ENCODE data around the gene TRPV5. TPM values are rescaled to one million over a fixed set of nuclear protein-coding genes. Genes with fewer than 3 reads are reported as not detected.
A peak's percentile ranks its signal among the peaks of the same experiment; 100 is the strongest.

The TRPV5 gene
- total and polyA plus RNA-seq, 5 experiments from 2014 or later = 0.30 TPM; not detected in 4

DNA sequence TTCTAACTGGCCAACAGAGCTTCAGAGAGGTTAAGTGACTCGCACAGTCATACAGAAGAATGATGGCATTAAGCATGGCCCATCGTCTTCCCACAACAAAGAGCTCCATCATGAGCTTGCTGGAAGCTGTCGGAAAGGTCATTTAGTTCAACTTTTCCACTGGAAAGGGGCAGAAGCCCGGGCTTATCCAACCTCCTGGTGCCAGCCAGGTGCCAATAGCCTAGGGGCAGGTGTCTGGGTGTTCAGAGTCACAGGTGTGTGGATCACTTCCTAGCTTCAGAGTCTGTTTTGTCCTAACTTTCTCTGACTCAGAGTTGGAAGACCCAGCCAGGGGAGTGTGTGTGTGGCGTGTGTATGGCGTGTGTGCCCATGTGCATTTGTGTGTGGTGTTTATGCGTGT is 46.7 kb downstream of the TRPV5 start:
- no peak overlapping the region for H3K27ac Mint-ChIP-seq
- no peak for DNase-seq
- ATAC-seq = no peak

DNA sequence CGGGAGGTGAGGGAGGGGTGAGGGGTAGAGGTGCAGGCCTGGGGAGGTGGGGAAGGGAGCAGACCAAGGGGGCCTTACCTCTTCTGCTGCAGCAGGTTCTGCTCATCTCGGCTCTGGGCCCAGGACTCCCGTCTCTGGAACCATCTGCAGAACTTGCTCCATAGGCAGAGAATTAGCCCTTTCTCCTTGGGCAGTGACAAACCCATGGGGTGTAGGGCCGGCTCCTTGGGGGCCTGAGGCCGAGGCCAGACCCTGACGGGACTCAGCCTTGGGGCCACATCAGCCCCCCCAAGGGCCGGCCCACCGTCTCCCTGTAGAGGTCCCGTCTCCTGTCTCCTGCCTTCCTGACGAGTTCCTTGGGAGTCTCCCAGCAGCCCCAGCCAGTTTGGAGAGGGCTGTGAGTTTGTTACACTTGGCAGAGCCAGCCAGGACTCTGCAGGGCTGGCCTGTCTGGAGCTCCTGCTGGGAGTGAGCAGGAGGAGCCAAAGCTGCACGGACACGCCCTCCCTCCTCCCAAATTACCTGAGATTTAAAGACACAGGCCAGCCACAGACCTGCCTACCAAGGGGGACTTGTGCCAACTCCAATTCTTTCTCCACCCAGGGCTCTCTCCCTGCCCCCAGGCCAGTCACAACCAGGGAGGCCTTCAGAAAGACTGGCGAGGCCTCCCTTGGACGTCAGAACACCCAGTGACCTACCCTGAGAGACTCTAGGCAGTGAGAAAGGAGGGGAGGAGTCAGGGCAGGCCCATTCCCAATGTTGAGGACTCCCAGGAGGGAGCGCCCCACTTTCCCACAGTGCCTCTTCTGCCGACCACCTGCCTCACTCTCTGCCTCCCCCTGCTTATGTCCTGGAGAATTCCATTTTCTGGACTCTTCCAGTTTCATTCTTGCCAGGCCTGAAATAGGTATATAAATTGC is 48.0 kb downstream of the TRPV5 start, which contains the start of gene TRPV6:
TSS of gene TRPV6 (minus strand) at position 435 of the 920 bp plus-strand sequence.
- ATAC-seq (no peak), DNase-seq (peak in 2 of 10 donors; percentile 3 to 30)
- H3K4me1 Mint-ChIP-seq = no peaks in the 10 kb centered on the region
- no peaks in the 10 kb centered on the region for H3K9me3 Mint-ChIP-seq
- POLR2A ChIA-PET = no interaction called here
- H3K27ac Mint-ChIP-seq = no peak within 1 kb of the TSS
- H3K4me3 Mint-ChIP-seq = no peak within 1 kb of the TSS
- no peaks in the 10 kb centered on the region for H3K36me3 Mint-ChIP-seq
- H3K27me3 Mint-ChIP-seq = peaks cover 0 to 8% (median 3%) of the 10 kb centered on the region in 5 donors

More for the DNA sequence above, 46.7 kb downstream of the TRPV5 start:
- H3K27me3 Mint-ChIP-seq = peaks cover 0 to 17% (median 4%) of the 10 kb centered on the region in 5 donors
- H3K9me3 Mint-ChIP-seq = no peaks in the 10 kb centered on the region
- POLR2A ChIA-PET = no interaction called here
- H3K36me3 Mint-ChIP-seq = no peaks in the 10 kb centered on the region
- H3K4me1 Mint-ChIP-seq = peaks cover 0 to 3% (median 0%) of the 10 kb centered on the region in 4 donors
- H3K4me3 Mint-ChIP-seq = no peak overlapping the region

DNA sequence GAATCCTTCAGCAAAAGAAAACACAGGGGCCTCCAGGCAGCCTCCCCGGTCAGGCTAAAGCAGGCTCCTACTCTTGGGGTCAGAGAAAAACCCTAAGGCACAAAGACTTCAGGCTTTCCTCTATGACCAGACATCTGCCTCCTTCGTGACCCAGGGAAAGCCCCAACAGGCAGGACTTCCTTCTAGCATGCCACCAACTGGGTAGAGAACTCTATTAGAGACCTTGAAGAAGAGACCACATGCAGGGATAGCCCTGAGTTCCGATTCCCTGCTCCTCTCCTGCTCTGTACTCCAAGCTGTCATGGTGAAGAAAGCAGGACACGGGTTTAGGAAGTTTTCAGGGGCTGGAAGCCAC is 49.3 kb downstream of the TRPV5 start:
- POLR2A ChIA-PET = no interaction called here

DNA sequence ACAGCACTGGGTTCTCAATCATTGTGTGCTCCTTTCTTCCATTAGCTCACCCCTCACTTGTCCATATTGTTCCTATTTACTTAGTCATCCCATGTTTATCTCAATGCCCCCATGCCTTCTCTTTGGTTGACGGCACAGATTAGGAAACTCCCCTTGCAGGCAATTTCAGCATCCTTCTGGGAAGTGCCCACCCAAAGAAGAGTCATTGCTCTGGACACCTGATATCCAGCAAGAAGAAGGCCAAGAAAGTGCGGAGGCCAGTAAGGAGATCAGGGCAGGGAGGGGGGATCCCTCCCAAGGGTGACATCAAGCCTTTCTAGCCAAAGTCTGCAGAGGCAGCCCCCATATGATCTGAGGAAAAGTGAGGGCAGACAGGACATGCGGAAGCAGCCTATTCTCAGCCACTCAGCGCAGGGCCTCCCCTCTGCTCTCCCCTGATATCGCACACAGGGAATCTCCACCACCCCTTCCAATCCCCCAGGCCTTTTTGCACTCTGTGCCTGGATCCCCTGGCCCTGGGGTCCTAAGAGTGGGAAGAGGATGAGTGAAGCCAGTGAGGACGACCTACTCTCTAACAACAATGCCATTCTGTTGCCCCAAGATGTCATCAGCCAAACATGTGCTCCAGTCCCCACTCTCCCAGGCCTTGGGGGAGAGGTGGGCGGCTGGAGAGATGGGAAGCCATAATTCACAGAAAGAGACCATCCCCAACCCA is 49.8 kb downstream of the TRPV5 start:
- DNase-seq (no peak), ATAC-seq (no peak)
- no peak overlapping the region for H3K27ac Mint-ChIP-seq
- H3K27me3 Mint-ChIP-seq = peaks cover 0 to 5% (median 3%) of the 10 kb centered on the region in 5 donors
- no peaks in the 10 kb centered on the region for H3K4me1 Mint-ChIP-seq
- H3K36me3 Mint-ChIP-seq = no peaks in the 10 kb centered on the region
- H3K4me3 Mint-ChIP-seq = no peak overlapping the region
- no peaks in the 10 kb centered on the region for H3K9me3 Mint-ChIP-seq
- POLR2A ChIA-PET = no interaction called here

More for the DNA sequence above, 49.3 kb downstream of the TRPV5 start:
- Mint-ChIP-seq H3K27ac (no peak overlapping the region), H3K4me3 (no peak overlapping the region), H3K4me1 (no peaks in the 10 kb centered on the region), H3K27me3 (peaks cover 0 to 5% (median 3%) of the 10 kb centered on the region in 5 donors), H3K9me3 (no peaks in the 10 kb centered on the region), H3K36me3 (no peaks in the 10 kb centered on the region)
- ATAC-seq (no peak), DNase-seq (peak in 1 of 10 donors; percentile 9)

DNA sequence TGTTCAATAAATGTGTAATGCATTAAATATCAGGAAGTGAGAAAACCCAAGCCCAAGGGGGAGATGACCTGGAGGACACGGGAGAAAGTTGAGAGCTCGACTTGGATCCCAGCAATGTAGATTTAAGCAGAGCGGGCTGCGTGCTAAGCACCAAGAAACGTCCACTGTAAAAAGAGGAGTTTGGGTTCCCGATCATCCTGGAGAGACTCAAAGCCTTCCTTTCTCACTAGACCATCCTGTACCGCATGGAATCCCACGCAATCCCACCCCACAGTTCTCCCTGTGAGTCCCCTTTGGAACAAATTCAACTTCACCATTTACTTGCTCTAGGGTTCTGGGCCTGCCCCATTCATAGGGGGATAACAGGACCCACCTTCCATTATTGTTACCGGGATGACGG is 50.4 kb downstream of the TRPV5 start:
- Mint-ChIP-seq H3K9me3 (no peaks in the 10 kb centered on the region), H3K36me3 (no peaks in the 10 kb centered on the region)

DNA sequence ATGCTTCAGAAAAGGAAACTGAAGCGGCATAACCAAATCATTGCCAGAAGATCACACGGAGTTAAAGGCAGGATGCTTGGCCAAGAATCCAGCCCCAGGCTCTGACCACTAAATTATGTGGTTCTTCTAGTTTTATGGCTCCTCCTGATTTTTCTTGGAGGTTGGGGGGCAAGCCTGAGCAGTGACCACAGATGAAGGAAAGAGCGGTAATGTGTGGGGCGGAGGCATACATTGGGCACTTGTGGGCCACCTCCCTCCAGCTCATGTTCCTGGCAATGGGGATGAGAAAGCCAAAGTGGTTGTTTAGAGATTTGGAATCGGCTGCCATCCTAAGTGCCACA is 51.2 kb downstream of the TRPV5 start:
- Mint-ChIP-seq H3K4me3 (no peak overlapping the region), H3K4me1 (no peaks in the 10 kb centered on the region), H3K9me3 (no peaks in the 10 kb centered on the region), H3K27ac (no peak overlapping the region), H3K36me3 (no peaks in the 10 kb centered on the region), H3K27me3 (peaks cover 0 to 3% (median 2%) of the 10 kb centered on the region in 5 donors)
- no peak for DNase-seq
- POLR2A ChIA-PET = no interaction called here
- no peak for ATAC-seq

More for the DNA sequence above, 50.4 kb downstream of the TRPV5 start:
- DNase-seq = peak in 1 of 10 donors; percentile 3
- Mint-ChIP-seq H3K27me3 (peaks cover 0 to 5% (median 3%) of the 10 kb centered on the region in 5 donors), H3K27ac (no peak overlapping the region), H3K4me3 (no peak overlapping the region), H3K4me1 (no peaks in the 10 kb centered on the region)
- no peak for ATAC-seq
- POLR2A ChIA-PET = no interaction called here

DNA sequence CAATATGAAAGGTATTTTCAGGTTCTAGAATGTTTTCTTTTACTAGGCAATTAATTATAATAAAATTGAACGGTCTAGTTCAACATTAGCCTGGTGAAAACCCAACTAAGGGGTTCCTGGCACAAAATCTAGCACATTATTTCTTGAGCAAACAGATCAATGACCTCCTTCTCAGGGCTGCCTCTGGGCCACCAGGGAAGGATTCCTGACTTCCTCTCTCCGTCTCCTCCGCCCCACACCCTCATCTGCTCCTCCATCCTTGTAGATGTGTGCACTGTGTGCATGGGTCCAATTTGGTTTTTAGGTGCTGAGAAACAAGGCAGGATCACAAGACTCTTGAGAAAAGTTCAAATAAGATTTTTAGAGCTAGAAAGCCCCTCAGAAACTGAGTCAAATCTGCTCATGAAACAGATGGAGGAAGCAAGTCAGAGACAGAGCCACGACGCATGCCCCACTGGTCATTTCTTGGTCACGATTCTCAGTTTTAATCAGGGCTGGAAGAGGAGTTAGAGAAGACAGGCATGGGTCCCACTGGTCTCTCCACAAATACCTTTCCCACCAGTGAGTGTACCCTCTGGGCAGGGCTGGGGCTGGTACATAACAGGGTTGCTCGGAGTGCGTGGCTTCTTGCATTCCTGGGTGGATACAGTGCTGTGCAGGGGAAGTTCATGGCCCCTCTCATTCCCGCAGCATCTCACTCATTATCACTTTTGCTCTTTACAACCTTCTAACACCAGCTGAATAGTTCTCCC is 51.8 kb downstream of the TRPV5 start:
- DNase-seq = peak in 2 of 10 donors; percentile 10 to 31

DNA sequence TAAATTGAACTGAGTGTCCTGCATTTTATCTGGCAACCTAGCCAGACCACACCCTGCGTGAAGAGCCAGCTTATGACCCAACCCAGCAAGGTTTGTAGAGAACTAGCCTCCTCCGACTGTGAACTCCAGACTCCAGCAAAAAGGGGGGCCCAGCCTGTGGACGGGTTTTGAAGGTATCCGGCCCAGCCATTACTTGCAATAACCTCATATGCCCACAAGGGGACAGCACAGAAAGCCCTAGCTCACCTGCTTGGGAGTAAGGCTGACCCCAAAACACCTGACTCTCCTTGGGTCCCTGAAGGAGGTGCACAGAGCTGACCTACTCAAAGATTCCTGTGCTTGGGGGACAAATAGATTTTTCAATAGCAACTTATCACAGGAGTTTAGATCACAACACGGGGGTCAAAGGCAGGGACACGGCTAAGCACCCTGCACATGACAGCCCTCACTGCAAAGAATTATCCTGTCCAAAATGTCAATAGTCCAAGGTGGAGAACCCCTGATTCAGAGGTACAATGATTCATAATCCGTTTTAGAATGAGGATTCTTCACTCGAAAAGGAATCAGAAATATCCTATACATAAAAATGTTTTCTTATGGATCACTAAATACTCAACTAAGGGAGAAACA is 52.6 kb downstream of the TRPV5 start:
- no peaks in the 10 kb centered on the region for H3K4me1 Mint-ChIP-seq
- H3K4me3 Mint-ChIP-seq = no peak overlapping the region
- H3K36me3 Mint-ChIP-seq = no peaks in the 10 kb centered on the region
- H3K9me3 Mint-ChIP-seq = no peaks in the 10 kb centered on the region
- no peak overlapping the region for H3K27ac Mint-ChIP-seq
- peaks cover 0 to 2% (median 0%) of the 10 kb centered on the region in 5 donors for H3K27me3 Mint-ChIP-seq
- POLR2A ChIA-PET = interaction anchor here (0.7 to 1.3 kb wide), 3 partner anchors 8 to 80 kb away, joined by 3 to 4 read pairs (median 3); no protein-coding TSS in a partner anchor
- ATAC-seq (peak; percentile 75 to 81), DNase-seq (peak in 8 of 10 donors; percentile 27 to 63 (median 46))

More for the DNA sequence above, 51.8 kb downstream of the TRPV5 start:
- H3K4me1 Mint-ChIP-seq = no peaks in the 10 kb centered on the region
- no peak overlapping the region for H3K4me3 Mint-ChIP-seq
- ATAC-seq = no peak
- H3K27me3 Mint-ChIP-seq = peaks cover 0 to 2% (median 0%) of the 10 kb centered on the region in 5 donors
- no peak overlapping the region for H3K27ac Mint-ChIP-seq
- H3K9me3 Mint-ChIP-seq = no peaks in the 10 kb centered on the region
- no peaks in the 10 kb centered on the region for H3K36me3 Mint-ChIP-seq
- POLR2A ChIA-PET = interaction anchor here (0.7 to 1.0 kb wide), 2 partner anchors 9 to 74 kb away, joined by 3 read pairs; no protein-coding TSS in a partner anchor

DNA sequence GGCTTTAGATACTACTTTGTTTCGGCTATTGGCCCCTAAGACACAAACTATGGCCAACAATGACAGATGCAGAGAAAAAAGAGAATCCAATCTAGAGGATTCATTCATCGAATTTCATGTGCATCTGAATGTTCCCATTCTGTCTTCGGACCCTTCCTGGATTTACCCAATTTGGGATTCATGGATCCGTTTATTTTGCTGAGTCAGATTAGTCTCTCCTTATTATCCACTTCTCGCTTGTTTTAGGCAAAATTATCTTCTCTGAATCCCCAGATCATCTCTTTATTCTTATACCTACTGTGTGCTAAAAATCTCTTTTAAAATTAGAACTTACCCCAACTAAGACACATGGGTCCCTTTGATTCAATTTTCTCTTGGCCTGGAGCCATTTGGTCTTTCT is 54.5 kb downstream of the TRPV5 start:
- ATAC-seq (no peak), DNase-seq (no peak)
- Mint-ChIP-seq H3K27me3 (peaks cover 0 to 2% (median 0%) of the 10 kb centered on the region in 5 donors), H3K4me1 (no peaks in the 10 kb centered on the region), H3K36me3 (no peaks in the 10 kb centered on the region), H3K4me3 (no peak overlapping the region), H3K27ac (no peak overlapping the region), H3K9me3 (peaks cover 0 to 3% (median 0%) of the 10 kb centered on the region in 9 donors)
- POLR2A ChIA-PET = no interaction called here

DNA sequence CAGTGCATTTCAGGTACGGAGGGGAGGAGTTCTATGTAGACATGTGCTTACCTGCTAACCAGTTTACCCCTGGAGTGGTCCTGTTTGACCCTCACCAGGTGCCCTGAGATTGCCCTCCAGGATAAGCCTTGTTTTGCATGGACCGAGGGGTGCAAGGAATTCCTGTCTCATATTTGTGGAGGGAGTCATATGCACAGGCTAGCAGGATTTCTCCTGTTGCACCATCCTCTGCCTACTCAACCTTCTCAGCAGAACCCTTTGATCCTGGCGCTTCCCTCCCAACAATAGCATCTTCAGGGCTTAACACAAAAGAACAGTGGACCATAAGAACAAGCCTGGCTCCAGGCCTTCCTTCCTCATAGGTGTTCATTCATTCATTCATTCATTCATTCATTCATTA is 55.2 kb downstream of the TRPV5 start:
- H3K4me3 Mint-ChIP-seq = no peak overlapping the region
- ATAC-seq (no peak), DNase-seq (no peak)
- peaks cover 0 to 2% (median 0%) of the 10 kb centered on the region in 5 donors for H3K27me3 Mint-ChIP-seq
- no peaks in the 10 kb centered on the region for H3K36me3 Mint-ChIP-seq
- POLR2A ChIA-PET = no interaction called here
- H3K27ac Mint-ChIP-seq = no peak overlapping the region
- peaks cover 0 to 2% (median 0%) of the 10 kb centered on the region in 4 donors for H3K4me1 Mint-ChIP-seq
- peaks cover 0 to 3% (median 0%) of the 10 kb centered on the region in 9 donors for H3K9me3 Mint-ChIP-seq

DNA sequence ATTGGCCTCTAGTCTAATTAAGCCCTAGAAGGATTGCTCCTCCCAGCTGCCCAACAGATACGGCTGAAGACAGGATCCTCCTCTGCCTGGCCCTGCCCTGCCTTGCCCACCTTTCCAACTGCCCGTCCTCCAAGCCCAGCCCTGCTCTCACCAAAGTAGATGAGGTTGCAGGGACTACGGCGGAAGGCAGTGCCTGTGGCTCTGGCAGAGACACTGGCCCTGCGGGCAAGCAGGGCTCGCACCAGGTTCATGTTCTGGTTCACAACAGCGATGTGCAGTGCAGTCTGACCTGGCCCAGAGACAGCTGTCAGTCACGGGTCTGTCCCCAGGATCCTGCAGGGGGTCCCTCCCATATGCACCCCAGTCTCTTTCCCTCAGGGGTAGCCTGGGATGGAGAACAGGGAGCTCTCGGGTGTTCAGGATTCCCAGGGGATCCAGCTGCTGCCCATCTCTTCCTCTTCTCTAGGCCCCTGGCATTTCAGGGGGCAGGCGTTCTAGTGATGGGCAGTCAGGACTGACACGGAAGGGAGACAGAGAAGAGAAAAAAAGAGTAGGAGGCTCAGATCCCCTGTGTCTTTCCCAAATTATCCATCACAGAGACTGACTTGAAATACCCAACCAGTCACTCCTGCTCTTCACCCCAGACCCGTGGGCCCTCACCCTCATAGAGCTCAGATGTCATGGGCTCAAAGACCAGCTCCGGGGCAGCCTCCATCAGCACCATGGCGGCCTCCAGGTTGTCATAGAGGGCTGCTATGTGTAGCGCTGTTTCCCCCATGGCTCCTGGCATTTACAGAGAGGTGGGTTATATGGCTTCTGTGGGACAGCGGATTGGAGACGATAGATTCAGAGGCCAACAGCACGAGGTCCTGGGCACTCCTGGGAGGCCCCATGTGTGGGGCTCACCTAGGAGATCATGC is 56.3 kb downstream of the TRPV5 start:
- Mint-ChIP-seq H3K27me3 (peaks cover 0 to 2% (median 0%) of the 10 kb centered on the region in 5 donors), H3K4me3 (no peak overlapping the region), H3K9me3 (peaks cover 0 to 3% (median 0%) of the 10 kb centered on the region in 9 donors), H3K27ac (no peak overlapping the region), H3K36me3 (no peaks in the 10 kb centered on the region), H3K4me1 (peaks cover 0 to 2% (median 0%) of the 10 kb centered on the region in 4 donors)
- POLR2A ChIA-PET = no interaction called here
- DNase-seq (no peak), ATAC-seq (no peak)

All from naive thymus-derived CD8-positive, alpha-beta T cell (primary cell).